Measurements from ENCODE around the gene WDTC1. TPM values are rescaled to one million over a fixed set of nuclear protein-coding genes. Genes with fewer than 3 reads are reported as not detected.
A peak's percentile ranks its signal among the peaks of the same experiment; 100 is the strongest.

The WDTC1 gene
- total RNA-seq, 1 experiment from 2014 or later: 37.1 TPM

DNA sequence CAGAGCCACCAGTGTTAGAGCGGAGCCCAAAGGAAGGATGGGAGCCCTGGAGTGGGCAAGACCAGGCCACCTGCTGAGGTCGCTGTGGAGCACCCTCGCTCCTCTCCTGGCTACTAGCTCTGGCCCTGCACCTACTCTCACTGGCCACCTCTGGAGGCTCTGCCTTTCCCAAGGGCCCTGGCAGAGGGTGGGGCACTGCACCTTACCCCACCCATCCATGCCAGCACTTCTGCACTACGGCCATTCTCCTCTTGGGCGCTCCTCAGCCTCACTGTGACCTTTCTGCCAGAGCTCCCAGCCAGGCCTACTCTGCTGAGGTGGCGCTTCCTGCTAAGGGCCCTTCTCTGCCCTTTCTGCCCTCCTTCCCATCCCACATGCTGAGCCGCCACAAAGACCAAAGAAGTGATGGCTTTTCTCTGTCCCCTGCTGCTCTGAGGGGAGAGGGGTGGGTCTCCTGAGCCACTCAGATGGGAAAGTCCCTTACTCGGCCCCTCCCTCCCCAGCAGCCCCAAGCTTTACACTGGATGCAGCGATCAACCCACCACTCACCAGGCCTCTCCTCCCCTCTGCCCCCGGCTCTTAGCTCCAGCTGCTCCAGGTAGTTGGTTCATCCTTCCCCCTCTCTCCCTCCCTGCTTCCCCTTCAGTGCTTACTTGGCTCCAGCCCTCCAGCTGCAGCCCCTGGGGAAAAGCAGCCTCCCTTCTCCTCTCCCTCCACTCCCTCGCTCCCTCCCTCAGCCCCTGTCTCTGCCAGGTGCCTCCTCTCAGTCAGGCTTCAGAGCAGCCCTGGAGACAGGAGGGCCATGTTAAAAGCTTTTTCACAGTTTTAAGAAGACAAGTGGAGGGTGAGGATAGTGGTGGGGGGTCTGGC lies 72.7 kb downstream of the WDTC1 start:
- TSS peak; percentile 21 for BruUV-seq (replicated peaks)
- H3F3A ChIP-seq (ENCODE audit: insufficient read depth, low read depth): no peaks in the 10 kb centered on the region
- H2AFZ ChIP-seq: no peak overlapping the region
- TF ChIP-seq, protein P1, sequence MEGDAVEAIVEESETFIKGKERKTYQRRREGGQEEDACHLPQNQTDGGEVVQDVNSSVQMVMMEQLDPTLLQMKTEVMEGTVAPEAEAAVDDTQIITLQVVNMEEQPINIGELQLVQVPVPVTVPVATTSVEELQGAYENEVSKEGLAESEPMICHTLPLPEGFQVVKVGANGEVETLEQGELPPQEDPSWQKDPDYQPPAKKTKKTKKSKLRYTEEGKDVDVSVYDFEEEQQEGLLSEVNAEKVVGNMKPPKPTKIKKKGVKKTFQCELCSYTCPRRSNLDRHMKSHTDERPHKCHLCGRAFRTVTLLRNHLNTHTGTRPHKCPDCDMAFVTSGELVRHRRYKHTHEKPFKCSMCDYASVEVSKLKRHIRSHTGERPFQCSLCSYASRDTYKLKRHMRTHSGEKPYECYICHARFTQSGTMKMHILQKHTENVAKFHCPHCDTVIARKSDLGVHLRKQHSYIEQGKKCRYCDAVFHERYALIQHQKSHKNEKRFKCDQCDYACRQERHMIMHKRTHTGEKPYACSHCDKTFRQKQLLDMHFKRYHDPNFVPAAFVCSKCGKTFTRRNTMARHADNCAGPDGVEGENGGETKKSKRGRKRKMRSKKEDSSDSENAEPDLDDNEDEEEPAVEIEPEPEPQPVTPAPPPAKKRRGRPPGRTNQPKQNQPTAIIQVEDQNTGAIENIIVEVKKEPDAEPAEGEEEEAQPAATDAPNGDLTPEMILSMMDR (conservative IDR thresholded peaks at IDR 0.05): no peak
- no peak for TF ChIP-seq EZH2 (IDR thresholded peaks at IDR 0.05; ENCODE audit: low read depth)
- no peaks in the 10 kb centered on the region for H3K36me3 ChIP-seq (ENCODE audit: low read depth)
- no peaks in the 10 kb centered on the region for H3K27me3 ChIP-seq (ENCODE audit: insufficient read depth, low read depth)
- no peak overlapping the region for H3K4me2 ChIP-seq
- H3K27ac ChIP-seq: no peak overlapping the region
- DNase-seq: peak in 1 of 2 experiments; percentile 42
- no peaks in the 10 kb centered on the region for H3K9me2 ChIP-seq (ENCODE audit: insufficient read depth)
- intact Hi-C loops (cut with micrococcal nuclease; ENCODE audit: unreplicated experiment): no loop called here
- no peaks in the 10 kb centered on the region for H4K20me1 ChIP-seq (ENCODE audit: insufficient read depth)
- ChIA-PET CTCF (interaction anchor here (0.6 to 1.2 kb wide), 4 partner anchors 11 to 1112 kb away, joined by 3 to 6 read pairs (median 4); no protein-coding TSS in a partner anchor), POLR2A (ENCODE audit: unreplicated experiment) (no interaction called here)
- H3K4me3 ChIP-seq: no peak overlapping the region
- no peaks in the 10 kb centered on the region for H3K9me3 ChIP-seq (ENCODE audit: insufficient read depth, low read depth)
- H3K4me1 ChIP-seq (replicated peaks; ENCODE audit: insufficient read depth): no peaks in the 10 kb centered on the region
- no peaks in the 10 kb centered on the region for H3K79me2 ChIP-seq (ENCODE audit: low read depth)

DNA sequence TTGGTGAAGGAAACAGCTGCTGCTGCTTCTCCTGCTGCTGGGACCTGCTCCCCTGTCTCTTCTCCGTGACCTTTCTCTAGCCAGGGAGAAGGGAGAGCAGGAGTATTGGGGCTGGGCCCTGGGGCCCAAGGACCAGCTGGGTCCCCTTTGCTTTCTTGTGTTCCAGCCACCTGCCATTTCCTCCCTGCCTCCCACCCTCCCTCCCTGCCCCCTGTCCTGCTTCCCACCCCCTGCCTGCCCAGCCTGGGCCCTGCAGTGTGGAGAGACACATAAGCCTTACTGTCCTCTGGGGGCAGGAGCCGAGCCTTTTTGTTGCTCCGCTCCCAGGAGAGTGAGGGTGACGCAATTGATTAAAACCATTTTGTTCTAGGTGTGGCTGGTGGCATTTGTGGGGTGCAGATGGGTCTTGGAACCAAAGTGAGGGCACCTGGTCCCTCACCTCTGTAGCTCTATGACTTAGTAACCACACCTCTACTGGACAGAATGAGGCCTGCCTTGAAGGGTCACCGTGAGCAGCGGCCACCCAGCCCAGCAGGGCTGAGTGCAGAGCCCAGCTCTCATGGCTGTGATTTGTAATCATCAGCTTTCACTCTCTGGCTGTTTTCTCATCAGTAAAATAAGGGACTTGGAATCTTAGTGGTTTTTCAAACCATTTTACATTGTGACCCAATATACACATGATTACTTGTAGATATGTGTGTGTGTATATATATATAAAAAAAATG lies 73.6 kb downstream of the WDTC1 start:
- DNase-seq: no peak
- Histone ChIP-seq H2AFZ (no peak overlapping the region), H3K4me3 (no peak overlapping the region), H3K27me3 (ENCODE audit: insufficient read depth, low read depth) (no peaks in the 10 kb centered on the region), H3K9me2 (ENCODE audit: insufficient read depth) (no peaks in the 10 kb centered on the region), H3K4me2 (no peak overlapping the region), H4K20me1 (ENCODE audit: insufficient read depth) (no peaks in the 10 kb centered on the region), H3F3A (ENCODE audit: insufficient read depth, low read depth) (no peaks in the 10 kb centered on the region), H3K79me2 (ENCODE audit: low read depth) (no peaks in the 10 kb centered on the region), H3K9me3 (ENCODE audit: insufficient read depth, low read depth) (no peaks in the 10 kb centered on the region), H3K4me1 (replicated peaks; ENCODE audit: insufficient read depth) (no peaks in the 10 kb centered on the region), H3K36me3 (ENCODE audit: low read depth) (no peaks in the 10 kb centered on the region), H3K27ac (no peak overlapping the region)
- no TSS peak for BruUV-seq (replicated peaks)
- ChIA-PET POLR2A (ENCODE audit: unreplicated experiment) (no interaction called here), CTCF (no interaction called here)
- TF ChIP-seq, protein P1 (conservative IDR thresholded peaks at IDR 0.05): no peak
- no peak for TF ChIP-seq EZH2 (IDR thresholded peaks at IDR 0.05; ENCODE audit: low read depth)
- intact Hi-C loops (cut with micrococcal nuclease; ENCODE audit: unreplicated experiment): no loop called here

DNA sequence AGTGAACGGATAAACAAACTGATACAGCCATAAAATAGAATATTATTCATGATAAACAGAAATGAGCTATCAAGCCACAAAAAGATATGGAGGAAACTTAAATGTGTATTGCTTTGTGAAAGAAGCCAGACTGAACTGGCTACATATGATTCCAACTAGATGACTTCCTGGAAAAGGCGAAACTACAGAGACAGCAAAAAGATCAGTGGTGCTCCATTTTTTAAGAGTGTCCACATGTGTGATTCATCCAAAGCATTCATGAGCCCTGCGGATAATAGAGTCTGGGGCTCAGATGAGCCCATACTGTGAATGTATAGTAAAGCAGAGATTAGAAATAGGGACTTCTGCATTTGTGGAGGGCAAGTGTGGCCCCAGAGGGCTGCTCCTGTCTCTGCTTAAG lies 79.7 kb downstream of the WDTC1 start:
- POLR2A ChIA-PET (ENCODE audit: unreplicated experiment): interaction anchor here (0.6 kb wide), 1 partner anchor 1160 kb away, joined by 9 read pairs; no protein-coding TSS in a partner anchor
- intact Hi-C loops (cut with micrococcal nuclease; ENCODE audit: unreplicated experiment): no loop called here
- no peaks in the 10 kb centered on the region for H3K36me3 ChIP-seq (ENCODE audit: low read depth)
- no peaks in the 10 kb centered on the region for H3K9me3 ChIP-seq (ENCODE audit: insufficient read depth, low read depth)
- no peak overlapping the region for H3K4me3 ChIP-seq
- H3K27ac ChIP-seq: no peak overlapping the region
- no peaks in the 10 kb centered on the region for H3K9me2 ChIP-seq (ENCODE audit: insufficient read depth)
- no peaks in the 10 kb centered on the region for H3K79me2 ChIP-seq (ENCODE audit: low read depth)
- H4K20me1 ChIP-seq (ENCODE audit: insufficient read depth): no peaks in the 10 kb centered on the region
- H3K4me1 ChIP-seq (replicated peaks; ENCODE audit: insufficient read depth): no peaks in the 10 kb centered on the region
- H3K4me2 ChIP-seq: no peak overlapping the region
- no peaks in the 10 kb centered on the region for H3F3A ChIP-seq (ENCODE audit: insufficient read depth, low read depth)
- no peak for TF ChIP-seq EZH2 (IDR thresholded peaks at IDR 0.05; ENCODE audit: low read depth)
- TF ChIP-seq, protein P1 (conservative IDR thresholded peaks at IDR 0.05): no peak
- BruUV-seq (replicated peaks): no TSS peak
- no peak overlapping the region for H2AFZ ChIP-seq
- CTCF ChIA-PET: interaction anchor here (0.7 kb wide), 1 partner anchor 84 kb away, joined by 12 read pairs; no protein-coding TSS in a partner anchor
- H3K27me3 ChIP-seq (ENCODE audit: insufficient read depth, low read depth): no peaks in the 10 kb centered on the region
- DNase-seq: no peak
